Nephron (organoid): ENCODE measurements around the gene NXN.

Experiments used
- H3K27ac Mint-ChIP-seq, 3 experiments: 2 replicates each; pipeline ENCODE4 v1.8.0; 2020; ENCODE audit warnings: mixed read lengths in 3 of 3, mild to moderate bottlenecking in 2 of 3, moderate library complexity in 1 of 3
- H3K27me3 Mint-ChIP-seq: 2 replicates; pipeline ENCODE4 v1.8.0; 2021; ENCODE audit warnings: low read depth, mild to moderate bottlenecking, moderate library complexity, mixed read lengths
- H3K36me3 Mint-ChIP-seq: 2 replicates; pipeline ENCODE4 v1.8.0; 2020; ENCODE audit warnings: low read depth, mixed read lengths
- H3K4me1 Mint-ChIP-seq: 2 replicates; pipeline ENCODE4 v1.8.0; 2020; ENCODE audit warnings: mixed read lengths
- H3K4me3 Mint-ChIP-seq, 3 experiments: 2 replicates each; pipeline ENCODE4 v1.8.0; 2020; ENCODE audit warnings: mild to moderate bottlenecking in 3 of 3, mixed read lengths in 3 of 3, moderate library complexity in 2 of 3
- H3K9me3 Mint-ChIP-seq: 2 replicates; pipeline ENCODE4 v1.8.0; 2020; ENCODE audit warnings: mixed read lengths
- TF ChIP-seq, protein P1 (sequence below), 3 experiments: fragments of 200-600 bp; sonication (generic); IDR thresholded peaks; one replicate each; pipeline ENCODE4 v1.5.0; 2021; ENCODE audit warnings: antibody characterized with exemption in 3 of 3; ENCODE audit not compliant: unreplicated experiment in 3 of 3

The NXN gene

DNA sequence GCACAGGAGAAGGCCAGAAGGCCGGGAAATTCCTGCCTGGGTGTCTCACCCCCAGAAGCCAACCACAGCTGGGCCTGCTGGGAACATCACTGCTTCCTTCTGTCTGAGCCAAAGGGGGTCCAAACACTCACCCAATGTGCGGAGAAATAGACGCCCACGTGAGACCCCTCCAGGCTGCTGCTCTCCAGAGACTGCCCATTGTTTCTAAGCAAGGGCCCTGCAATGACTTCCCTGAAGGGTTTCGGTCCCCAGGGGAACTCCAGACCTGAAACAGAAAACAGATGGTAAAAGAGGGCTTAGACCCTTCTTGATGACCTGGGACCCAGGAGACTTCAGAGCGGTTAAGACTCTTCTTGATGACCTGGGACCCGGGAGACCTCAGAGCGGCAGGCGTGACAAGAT, 156.1 kb downstream of the NXN start:
- no peak overlapping the region for H3K27ac Mint-ChIP-seq

GRCh38 chr17:819251-819650, 160.3 kb downstream of the NXN start:
- H3K9me3 Mint-ChIP-seq, result no peaks in the 10 kb centered on the region
- no peaks in the 10 kb centered on the region for H3K4me1 Mint-ChIP-seq
- TF ChIP-seq, protein P1, sequence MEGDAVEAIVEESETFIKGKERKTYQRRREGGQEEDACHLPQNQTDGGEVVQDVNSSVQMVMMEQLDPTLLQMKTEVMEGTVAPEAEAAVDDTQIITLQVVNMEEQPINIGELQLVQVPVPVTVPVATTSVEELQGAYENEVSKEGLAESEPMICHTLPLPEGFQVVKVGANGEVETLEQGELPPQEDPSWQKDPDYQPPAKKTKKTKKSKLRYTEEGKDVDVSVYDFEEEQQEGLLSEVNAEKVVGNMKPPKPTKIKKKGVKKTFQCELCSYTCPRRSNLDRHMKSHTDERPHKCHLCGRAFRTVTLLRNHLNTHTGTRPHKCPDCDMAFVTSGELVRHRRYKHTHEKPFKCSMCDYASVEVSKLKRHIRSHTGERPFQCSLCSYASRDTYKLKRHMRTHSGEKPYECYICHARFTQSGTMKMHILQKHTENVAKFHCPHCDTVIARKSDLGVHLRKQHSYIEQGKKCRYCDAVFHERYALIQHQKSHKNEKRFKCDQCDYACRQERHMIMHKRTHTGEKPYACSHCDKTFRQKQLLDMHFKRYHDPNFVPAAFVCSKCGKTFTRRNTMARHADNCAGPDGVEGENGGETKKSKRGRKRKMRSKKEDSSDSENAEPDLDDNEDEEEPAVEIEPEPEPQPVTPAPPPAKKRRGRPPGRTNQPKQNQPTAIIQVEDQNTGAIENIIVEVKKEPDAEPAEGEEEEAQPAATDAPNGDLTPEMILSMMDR (IDR thresholded peaks at IDR 0.05; ENCODE audit: unreplicated experiment in 3 of 3), result no peak
- peaks cover 40% of the 10 kb centered on the region for H3K36me3 Mint-ChIP-seq
- H3K27me3 Mint-ChIP-seq, result no peaks in the 10 kb centered on the region
- H3K27ac Mint-ChIP-seq, result no peak overlapping the region
- H3K4me3 Mint-ChIP-seq, result no peak overlapping the region

More for the DNA sequence above, 156.1 kb downstream of the NXN start:
- Mint-ChIP-seq H3K4me1 (no peaks in the 10 kb centered on the region), H3K36me3 (peaks cover 42% of the 10 kb centered on the region), H3K27me3 (no peaks in the 10 kb centered on the region), H3K4me3 (no peak overlapping the region), H3K9me3 (no peaks in the 10 kb centered on the region)
- TF ChIP-seq, protein P1 (IDR thresholded peaks at IDR 0.05; ENCODE audit: unreplicated experiment in 3 of 3), result no peak

DNA sequence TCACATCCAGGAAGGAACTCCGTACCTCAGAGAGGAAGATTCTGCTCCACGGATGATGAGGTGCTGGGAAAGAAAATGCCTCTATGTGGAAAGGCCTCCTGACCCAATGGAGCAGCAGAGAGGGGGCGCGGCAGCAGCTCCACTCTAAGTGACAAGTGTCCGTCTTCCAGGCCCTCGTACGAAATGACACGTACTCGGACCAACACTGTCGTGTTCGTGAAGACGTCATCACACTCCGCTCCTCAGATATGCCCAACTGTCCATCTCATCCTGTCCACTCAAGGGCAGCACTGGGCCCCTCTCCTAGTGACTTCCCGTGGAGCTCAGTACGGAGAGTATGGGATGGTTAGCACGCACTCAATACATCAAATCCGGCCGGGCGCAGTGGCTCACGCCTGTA, 165.2 kb downstream of the NXN start:
- TF ChIP-seq, protein P1 (IDR thresholded peaks at IDR 0.05; ENCODE audit: unreplicated experiment in 3 of 3), result no peak
- Mint-ChIP-seq H3K27me3 (no peaks in the 10 kb centered on the region), H3K4me3 (no peak overlapping the region), H3K4me1 (no peaks in the 10 kb centered on the region), H3K36me3 (peaks cover 39% of the 10 kb centered on the region), H3K9me3 (no peaks in the 10 kb centered on the region), H3K27ac (no peak overlapping the region)

DNA sequence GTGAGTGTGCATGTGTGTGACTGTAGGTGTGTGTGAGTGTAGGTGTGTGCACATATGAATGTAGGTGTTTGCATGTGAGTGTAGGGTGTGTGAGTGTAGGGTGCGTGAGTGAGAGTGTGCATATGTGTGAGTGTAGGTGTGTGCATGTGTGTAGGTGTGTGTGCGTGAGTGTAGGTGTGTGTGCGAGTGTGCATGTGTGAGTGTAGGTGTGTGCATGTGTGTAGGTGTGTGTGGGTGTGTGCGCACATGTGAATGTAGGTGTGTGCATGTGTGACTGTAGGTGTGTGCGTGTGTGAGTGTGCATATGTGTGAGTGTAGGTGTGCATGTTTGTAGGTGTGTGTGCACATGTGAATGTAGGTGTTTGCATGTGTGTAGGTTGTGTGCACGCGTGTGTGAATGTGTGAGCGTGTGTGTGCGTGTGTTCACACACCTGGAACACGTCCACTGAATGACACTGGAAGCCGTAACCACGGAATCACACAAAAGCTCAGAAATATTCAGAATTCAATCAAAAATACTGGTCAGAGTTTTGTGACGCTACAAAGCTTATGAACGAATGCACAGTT, 166.9 kb downstream of the NXN start:
- H3K27ac Mint-ChIP-seq, result no peak overlapping the region
- TF ChIP-seq, protein P1 (IDR thresholded peaks at IDR 0.05; ENCODE audit: unreplicated experiment in 3 of 3), result no peak
- H3K4me3 Mint-ChIP-seq, result no peak overlapping the region
- H3K9me3 Mint-ChIP-seq, result no peaks in the 10 kb centered on the region
- H3K4me1 Mint-ChIP-seq, result no peaks in the 10 kb centered on the region
- peaks cover 34% of the 10 kb centered on the region for H3K36me3 Mint-ChIP-seq
- H3K27me3 Mint-ChIP-seq, result no peaks in the 10 kb centered on the region

DNA sequence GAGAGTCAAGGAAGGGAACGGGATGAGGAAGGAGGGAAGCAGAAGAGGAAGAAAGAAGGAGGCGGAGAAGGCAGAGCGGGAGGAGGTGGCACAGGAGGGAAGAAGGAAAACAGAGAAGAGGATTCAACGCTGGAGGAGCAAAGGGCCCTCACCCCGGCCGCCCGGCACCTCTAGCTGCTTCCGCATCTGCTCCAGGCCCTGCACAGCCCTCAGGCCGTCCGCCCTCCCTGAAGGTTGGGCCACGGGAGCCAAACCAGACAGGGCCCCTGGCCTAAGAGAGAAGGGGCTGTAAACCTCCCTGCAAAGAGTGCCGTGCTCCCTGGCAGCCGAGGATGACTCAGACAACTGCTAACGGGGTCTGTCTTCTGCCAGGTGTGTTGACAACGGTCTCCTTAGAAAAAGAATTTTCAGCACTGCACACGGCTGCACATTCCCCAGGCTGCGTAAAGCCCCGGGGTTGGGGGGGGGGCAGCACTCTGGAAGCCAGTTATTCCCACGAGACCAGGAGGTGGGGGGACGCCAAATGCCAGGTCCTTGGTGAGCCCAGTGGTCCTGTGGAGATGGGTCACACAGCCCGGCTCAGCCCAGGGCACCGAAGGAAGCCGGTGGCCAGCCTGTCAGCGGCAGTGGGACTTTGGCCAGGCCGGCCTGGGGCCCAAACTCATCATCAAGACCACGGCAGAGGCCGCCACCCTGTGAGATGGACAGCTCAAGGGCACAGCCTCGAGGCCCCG, 168.4 kb downstream of the NXN start:
- TF ChIP-seq, protein P1 (IDR thresholded peaks at IDR 0.05; ENCODE audit: unreplicated experiment in 3 of 3), result no peak
- no peaks in the 10 kb centered on the region for H3K27me3 Mint-ChIP-seq
- H3K4me1 Mint-ChIP-seq, result no peaks in the 10 kb centered on the region
- H3K27ac Mint-ChIP-seq, result no peak overlapping the region
- H3K36me3 Mint-ChIP-seq, result peaks cover 32% of the 10 kb centered on the region
- no peaks in the 10 kb centered on the region for H3K9me3 Mint-ChIP-seq
- H3K4me3 Mint-ChIP-seq, result no peak overlapping the region
